HG02973 (cell line): ENCODE data around the gene JAM3.
"Not testable (repeated sequence)": the region's sequence is repeated elsewhere in the genome, so short reads cannot be mapped to it uniquely, and the experiment has no call there.

Experiments
- ATAC-seq: cut with Tn5 transposase; IDR thresholded peaks from one replicate; pipeline ENCODE4 v1.9.1; 2021; ENCODE audit warnings: moderate library complexity; ENCODE audit not compliant: unreplicated experiment

Gene JAM3

GRCh38 chr11:134098566-134099184 is 29.8 kb downstream of the JAM3 start:
- no peak for ATAC-seq

GRCh38 chr11:134100171-134100570 is 31.3 kb downstream of the JAM3 start:
- no peak for ATAC-seq

GRCh38 chr11:134101282-134101681 is 32.4 kb downstream of the JAM3 start:
- ATAC-seq: no peak

DNA sequence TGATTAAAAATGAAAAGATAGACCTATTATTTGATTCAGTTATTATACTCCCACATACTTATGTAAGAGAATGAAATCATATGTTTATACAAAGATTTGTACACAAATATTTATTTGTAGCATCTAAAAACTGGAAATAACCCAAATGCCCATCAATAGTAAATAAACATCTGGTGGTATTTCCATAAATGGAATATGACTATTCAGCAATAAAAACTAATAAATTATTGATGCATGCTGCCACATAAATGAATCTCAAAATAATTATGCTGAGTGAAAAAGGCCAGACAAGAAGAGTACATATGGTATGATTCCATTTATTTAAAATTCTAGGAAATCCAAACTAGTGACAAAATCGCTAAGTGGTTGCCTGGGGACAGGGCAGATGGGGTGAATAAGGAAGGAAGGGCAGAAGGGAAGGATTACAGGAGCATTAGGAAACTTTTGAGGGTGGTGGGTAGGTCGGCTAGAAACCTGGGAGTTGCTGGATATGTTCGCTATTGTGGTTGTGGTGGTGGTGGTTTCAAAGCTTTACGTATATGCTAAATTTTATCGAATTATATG is 41.5 kb downstream of the JAM3 start:
- no peak for ATAC-seq

- not testable (repeated sequence) for ATAC-seq
Measured at GRCh38 chr11:134113787-134114186, 44.9 kb downstream of the JAM3 start.

GRCh38 chr11:134116210-134116609 is 47.3 kb downstream of the JAM3 start:
- no peak for ATAC-seq

DNA sequence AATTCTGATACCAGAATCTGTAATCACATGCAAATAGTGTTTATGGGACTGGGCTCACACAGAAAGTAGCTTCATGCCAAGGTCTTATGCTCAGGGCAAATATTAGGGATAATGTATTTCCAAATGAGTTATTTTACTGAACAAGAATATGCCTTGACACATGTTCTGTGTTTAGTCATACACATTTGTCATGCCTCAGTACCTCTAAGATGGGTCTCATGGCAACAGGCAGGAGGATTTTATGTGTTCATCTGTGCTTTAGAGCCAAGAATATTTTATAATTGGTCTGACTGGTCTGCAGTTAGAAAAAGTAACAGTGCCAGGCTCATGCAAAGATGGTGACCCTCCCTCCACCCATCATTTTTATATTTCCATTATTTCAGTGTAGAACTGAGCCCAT is 49.1 kb downstream of the JAM3 start:
- no peak for ATAC-seq

- ATAC-seq: no peak
Measured at GRCh38 chr11:134119094-134119493, 50.2 kb downstream of the JAM3 start.

DNA sequence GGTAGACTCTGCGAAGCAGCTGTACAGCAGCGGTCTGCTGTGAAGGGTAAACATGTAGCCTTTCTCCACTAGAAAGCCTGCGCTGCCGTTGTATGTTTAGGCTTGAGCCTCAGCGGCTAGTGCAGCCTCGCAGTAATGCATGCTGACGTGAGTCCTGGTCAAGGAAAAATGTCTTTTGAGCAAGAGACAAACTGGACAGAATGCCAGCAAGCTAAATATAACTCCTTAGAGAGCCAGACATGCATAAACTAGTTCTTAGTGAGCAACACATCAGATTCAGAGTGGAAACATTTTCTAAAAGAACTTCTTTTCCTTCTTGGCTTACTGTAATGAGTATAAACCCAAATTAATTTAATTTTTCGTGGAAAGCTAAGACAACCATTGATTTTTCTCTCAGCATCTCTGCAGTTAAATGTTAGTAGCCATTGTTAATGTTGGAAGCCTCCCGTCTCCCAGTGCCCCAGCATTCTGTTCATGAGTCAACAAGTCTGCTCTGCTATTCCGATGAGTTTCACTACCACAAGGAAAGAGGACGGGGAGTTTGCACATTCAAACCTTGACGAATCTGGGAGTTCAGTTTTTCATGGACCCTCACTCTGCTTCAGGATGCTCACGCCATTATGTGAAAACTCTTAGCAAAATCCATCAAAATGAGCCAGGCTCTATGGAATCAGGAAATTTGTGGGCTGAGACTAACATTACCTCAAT is 51.4 kb downstream of the JAM3 start:
- no peak for ATAC-seq

DNA sequence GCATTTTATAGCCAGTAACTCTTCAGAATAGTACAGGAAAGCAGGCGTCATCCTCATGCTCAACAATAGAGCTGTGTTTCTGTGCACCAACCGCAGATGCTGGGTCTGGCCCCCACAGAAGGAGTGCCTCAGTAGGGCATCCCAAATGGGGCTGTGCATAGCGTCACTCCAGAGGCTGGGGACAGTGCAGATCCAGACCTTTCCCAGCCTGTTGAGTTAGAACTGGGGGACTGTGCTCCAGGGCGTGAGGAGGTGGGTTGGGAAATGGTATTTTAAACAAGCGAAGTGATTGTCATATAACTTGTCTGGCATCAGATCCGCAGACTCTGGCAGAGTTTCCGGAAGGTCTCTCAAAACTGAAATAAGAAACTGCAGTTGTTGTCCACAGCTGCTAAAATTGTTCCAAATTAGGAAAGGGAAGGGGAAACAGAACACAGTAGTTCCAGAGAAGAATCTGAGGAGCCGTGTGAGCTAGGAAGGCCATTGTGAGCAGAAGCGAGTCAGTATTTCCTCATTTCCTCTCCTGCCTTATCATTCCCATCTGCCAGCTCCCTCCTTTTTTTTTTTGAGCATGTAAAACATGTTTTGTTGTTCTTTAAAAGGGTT is 52.2 kb downstream of the JAM3 start:
- no peak for ATAC-seq

GRCh38 chr11:134124660-134125451 is 56.0 kb downstream of the JAM3 start:
- no peak for ATAC-seq

DNA sequence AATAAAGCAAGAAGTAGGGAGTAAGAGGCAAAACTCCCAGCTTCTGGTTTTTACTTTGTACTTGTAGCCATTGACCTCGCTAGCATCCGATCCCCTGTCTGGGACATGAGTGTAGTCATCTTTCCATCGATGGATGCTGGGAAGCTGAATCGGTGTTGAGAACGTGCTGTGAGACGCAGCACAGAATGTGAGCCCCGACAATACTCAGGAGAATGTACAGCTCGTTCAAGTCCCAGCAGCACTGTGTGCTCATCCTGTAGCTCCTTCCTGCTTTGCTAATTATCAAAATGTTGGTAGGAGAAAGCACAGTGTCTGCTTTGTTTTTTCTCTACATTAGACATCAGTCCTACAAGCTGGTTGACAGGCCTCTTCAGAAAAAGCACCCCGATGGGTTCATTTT is 56.6 kb downstream of the JAM3 start:
- ATAC-seq: no peak

DNA sequence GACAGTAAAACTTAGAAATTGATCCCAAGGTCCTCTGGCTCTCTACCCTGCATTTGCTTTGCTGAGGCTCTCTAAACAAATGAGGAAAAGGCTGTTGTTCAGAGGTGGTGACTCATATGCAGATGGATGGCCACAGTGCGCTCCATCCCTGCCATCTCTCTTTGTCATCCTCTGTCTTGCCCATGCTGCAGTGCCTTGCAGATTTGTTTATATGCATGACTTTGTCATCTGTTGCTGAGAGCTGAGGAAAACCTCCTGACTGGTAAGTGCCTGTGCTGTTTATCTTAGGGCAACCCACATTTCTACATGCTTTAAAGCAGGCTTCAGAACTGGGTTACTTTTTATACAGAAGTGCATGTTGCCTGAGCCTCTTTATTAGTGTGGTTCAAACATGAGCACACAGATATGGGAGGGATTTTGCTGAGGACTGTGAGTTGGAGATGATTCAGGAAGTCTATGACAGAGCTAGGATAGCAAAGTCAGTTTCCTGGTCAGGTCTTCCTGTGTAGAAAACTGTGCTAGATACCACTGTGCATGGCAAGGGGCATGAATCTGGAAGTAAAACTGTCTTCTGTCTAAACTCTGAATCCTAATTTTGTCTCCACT is 57.4 kb downstream of the JAM3 start:
- no peak for ATAC-seq

DNA sequence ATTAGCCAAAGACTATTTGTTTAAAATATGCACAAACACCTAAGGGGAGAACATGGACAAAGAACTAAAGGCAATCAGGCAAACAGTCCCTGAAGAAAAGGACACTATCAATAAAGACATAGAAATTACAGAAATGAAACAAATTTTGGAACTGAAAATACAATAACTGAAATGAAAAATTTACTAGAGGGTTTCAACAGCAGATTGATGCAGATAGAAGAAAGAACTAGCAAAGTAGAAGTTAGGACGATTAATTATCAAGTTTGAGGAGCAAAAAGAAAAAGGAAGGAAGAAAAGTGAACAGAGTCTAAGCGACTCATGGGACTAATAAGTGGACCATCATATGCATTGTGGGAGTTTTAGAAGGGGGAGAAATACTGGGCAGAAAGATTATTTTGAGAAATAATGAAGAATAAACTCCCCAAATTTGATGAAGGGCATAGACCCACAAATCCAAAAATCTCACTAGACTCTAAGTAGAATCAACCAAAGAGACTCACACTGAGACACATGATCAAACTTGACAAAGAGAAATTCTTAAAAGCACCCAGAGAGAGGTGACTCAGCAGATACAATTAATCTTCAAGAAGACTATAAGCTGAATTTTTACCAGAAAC is 62.9 kb downstream of the JAM3 start:
- no peak for ATAC-seq

GRCh38 chr11:134132808-134133207 is 63.9 kb downstream of the JAM3 start:
- ATAC-seq: no peak

GRCh38 chr11:134134167-134134566 is 65.3 kb downstream of the JAM3 start:
- ATAC-seq: no peak

DNA sequence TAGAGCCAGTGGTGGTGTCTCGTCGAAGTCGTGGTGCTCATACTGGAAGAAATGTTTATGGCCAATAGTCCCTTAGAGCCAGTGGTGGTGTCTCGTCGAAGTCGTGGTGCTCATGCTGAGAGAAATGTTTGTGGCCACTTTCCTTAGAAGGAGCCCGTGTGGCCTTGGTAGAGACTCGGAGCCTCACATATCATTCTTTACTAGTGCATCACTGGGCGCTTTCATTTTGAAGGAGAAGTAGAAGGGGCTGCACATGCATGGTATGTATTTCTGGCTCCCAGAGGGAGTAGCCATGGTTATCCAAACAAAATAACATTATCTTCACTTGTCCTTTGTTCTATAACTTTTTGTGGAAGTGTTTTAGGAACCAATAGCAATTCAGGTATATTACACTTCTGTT is 69.5 kb downstream of the JAM3 start:
- no peak for ATAC-seq

DNA sequence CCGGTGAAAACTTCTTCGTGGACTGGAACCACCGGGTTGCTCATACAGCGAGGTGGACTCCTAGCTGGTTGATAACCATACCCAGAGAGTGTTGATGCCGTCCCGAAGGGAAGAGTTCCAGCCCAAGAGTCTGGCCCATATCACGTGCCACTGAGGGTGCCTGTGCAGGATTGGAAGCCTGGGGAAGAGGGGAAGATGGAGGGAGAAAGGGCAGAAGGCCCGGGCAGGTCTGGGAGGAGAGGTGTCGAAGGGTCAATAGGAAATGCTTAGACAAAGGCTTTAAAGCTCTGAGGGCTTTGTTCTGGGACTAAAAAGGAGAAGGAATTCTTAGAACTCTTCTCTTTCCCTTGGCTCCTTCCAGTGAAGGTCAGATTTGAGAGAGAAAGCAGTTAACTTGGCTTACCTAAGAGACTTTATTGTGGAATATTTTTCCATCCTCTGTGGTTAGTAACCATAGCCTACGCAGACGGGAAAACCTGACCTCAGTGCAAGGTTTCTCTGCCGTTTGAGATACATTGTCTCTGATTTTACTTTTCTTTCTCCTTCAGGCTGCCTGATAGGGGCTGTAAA is 70.5 kb downstream of the JAM3 start:
- ATAC-seq: no peak

- peak; percentile 77 for ATAC-seq
Measured at GRCh38 chr11:134139873-134140331, 71.0 kb downstream of the JAM3 start.

DNA sequence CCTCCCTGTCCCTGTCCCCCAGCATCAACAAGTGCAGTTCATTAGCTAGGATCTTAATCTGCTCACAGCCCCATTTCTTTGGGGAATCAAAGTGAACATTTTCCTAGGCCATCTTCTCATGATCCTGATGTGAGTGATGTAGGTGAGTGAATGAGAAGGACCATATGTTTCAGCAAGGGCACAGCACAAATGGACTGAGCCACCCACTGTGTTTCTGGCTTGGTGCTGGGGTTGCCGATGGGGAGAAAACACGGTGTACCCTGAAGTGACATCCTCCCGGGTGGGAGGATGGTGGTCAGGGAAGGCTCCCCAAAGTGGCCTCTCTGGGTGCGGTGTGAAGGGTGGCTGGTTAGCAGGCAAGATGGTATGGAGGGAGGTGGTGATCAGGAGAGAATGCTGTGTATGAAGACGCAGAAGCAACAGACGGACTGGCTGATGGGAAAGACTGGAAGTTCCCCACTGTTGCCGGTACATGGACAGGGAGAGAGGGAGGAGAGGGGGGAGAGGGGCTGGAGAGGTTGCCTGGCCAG is 72.2 kb downstream of the JAM3 start:
- ATAC-seq: no peak
